Activated CD4-positive, alpha-beta T cell treated with anti-CD3 and anti-CD28 coated beads, Interleukin-2, amount 10 ng/mL, durations not matched to agents 24 days and 14 days (primary cell): Measurements from ENCODE around the gene SOCS3. TPM values are rescaled to one million over a fixed set of nuclear protein-coding genes. Genes with fewer than 3 reads are reported as not detected.

Experiments used
- DNase-seq: peaks from one replicate; pipeline ENCODE4 v3.0.0; 2022
- H3K27ac Mint-ChIP-seq: one replicate; pipeline ENCODE4 v1.8.0; 2022; ENCODE audit warnings: mild to moderate bottlenecking, mixed read lengths
- H3K27me3 Mint-ChIP-seq: one replicate; pipeline ENCODE4 v1.8.0; 2022; ENCODE audit warnings: mixed read lengths
- H3K36me3 Mint-ChIP-seq: one replicate; pipeline ENCODE4 v1.8.0; 2022; ENCODE audit warnings: low read depth, mild to moderate bottlenecking, mixed read lengths
- H3K4me1 Mint-ChIP-seq: one replicate; pipeline ENCODE4 v1.8.0; 2021; ENCODE audit warnings: mixed read lengths
- H3K4me3 Mint-ChIP-seq: one replicate; pipeline ENCODE4 v1.8.0; 2022; ENCODE audit warnings: mild to moderate bottlenecking, moderate library complexity, mixed read lengths
- H3K9me3 Mint-ChIP-seq: one replicate; pipeline ENCODE4 v1.8.0; 2021; ENCODE audit warnings: mixed read lengths
- intact Hi-C: fragments of 100-400 bp; cut with micrococcal nuclease; formaldehyde crosslinking; loops from one replicate; pipeline ENCODE4 v1.15.1; 2023
- total RNA-seq: library from RNA; stranded (reverse); gene quantifications from 2 replicates; pipeline ENCODE4 v1.2.3, GENCODE V29; 2022

Gene SOCS3
- total RNA-seq, 1 donor from 2014 or later = 81.5 TPM

DNA sequence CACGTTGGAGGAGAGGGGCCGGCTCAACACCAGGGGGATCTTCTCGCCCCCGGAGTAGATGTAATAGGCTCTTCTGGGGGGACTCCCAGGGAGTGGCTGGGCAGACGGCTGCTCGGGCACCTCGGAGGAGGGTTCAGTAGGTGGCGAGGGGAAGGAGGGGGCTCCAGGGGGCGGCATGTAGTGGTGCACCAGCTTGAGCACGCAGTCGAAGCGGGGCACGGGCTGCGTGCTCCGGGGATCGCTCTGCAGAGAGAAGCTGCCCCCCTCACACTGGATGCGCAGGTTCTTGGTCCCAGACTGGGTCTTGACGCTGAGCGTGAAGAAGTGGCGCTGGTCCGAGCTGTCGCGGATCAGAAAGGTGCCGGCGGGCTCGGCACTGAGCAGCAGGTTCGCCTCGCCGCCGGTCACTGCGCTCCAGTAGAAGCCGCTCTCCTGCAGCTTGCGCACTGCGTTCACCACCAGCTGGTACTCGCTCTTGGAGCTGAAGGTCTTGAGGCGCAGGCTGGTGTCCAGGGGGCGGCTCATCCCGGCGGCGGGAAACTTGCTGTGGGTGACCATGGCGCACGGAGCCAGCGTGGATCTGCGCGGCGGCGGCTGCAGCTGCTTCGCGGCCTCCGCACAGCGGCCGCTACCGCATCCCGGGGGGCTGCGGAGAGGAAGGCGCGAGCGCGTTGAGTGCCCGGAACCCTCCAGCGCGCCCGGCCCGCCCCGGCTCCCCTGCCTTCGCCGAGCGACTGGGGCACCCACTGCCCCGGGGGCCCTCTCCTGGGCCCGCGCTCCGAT is 1.1 kb downstream of the SOCS3 start:
- H3K4me3 Mint-ChIP-seq = peak overlapping the region; percentile 92
- H3K36me3 Mint-ChIP-seq = peaks cover 48% of the 10 kb centered on the region
- H3K27ac Mint-ChIP-seq = peak overlapping the region; percentile 89
- intact Hi-C loops = loop anchor here (5.0 kb wide), 3 partner anchors 231 to 896 kb away; partner anchors contain the start of gene TMC6
- DNase-seq = peak; percentile 86
- H3K27me3 Mint-ChIP-seq = no peaks in the 10 kb centered on the region
- H3K9me3 Mint-ChIP-seq = no peaks in the 10 kb centered on the region
- peaks cover 44% of the 10 kb centered on the region for H3K4me1 Mint-ChIP-seq

GRCh38 chr17:78357672-78358537 is 2.0 kb downstream of the SOCS3 start:
- peak; percentile 80 for DNase-seq
- peaks cover 49% of the 10 kb centered on the region for H3K36me3 Mint-ChIP-seq
- peaks cover 49% of the 10 kb centered on the region for H3K4me1 Mint-ChIP-seq

GRCh38 chr17:78357177-78357586 is 2.7 kb downstream of the SOCS3 start:
- Mint-ChIP-seq H3K4me1 (peaks cover 47% of the 10 kb centered on the region), H3K27ac (peak overlapping the region; percentile 89), H3K27me3 (no peaks in the 10 kb centered on the region), H3K9me3 (no peaks in the 10 kb centered on the region), H3K36me3 (peaks cover 49% of the 10 kb centered on the region), H3K4me3 (peak overlapping the region; percentile 92)
- DNase-seq = peak; percentile 82
- intact Hi-C loops = loop anchor here (5.0 kb wide), 3 partner anchors 230 to 895 kb away; partner anchors contain the start of gene TMC6

More at GRCh38 chr17:78357672-78358537, 2.0 kb downstream of the SOCS3 start:
- intact Hi-C loops = loop anchor here (5.0 kb wide), 3 partner anchors 231 to 896 kb away; partner anchors contain the start of gene TMC6
- H3K27me3 Mint-ChIP-seq = no peaks in the 10 kb centered on the region
- no peaks in the 10 kb centered on the region for H3K9me3 Mint-ChIP-seq
- H3K27ac Mint-ChIP-seq = peak overlapping the region; percentile 89
- H3K4me3 Mint-ChIP-seq = peak overlapping the region; percentile 92

GRCh38 chr17:78356101-78356713 is 3.7 kb downstream of the SOCS3 start:
- peak overlapping the region; percentile 95 for H3K27ac Mint-ChIP-seq
- H3K36me3 Mint-ChIP-seq = peaks cover 49% of the 10 kb centered on the region
- DNase-seq = peak; percentile 97
- peaks cover 51% of the 10 kb centered on the region for H3K4me1 Mint-ChIP-seq
- peak overlapping the region; percentile 92 for H3K4me3 Mint-ChIP-seq
- no peaks in the 10 kb centered on the region for H3K9me3 Mint-ChIP-seq
- intact Hi-C loops = loop anchor here (1.0 to 5.0 kb wide), 4 partner anchors 41 to 894 kb away; partner anchors contain the start of gene TMC6
- H3K27me3 Mint-ChIP-seq = no peaks in the 10 kb centered on the region

DNA sequence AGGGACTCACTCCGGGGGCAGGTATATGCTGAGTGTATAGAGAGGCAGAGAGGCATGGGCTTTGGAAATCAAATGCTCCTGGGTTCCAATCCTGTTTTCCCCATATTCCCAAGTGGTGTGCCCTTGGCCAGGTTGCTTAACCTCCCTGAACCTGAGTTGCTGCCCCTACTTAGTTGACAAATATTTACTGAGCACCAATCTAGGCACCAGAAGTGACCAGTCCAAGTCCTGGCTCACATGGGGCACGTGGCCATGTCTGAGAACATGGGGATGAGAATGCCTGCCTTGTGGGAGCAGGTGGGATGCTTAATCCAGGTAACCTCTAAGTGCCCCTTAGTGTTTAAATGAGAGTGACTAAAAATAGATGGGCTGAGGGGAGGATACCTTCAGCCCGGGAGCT is 4.2 kb downstream of the SOCS3 start:
- H3K36me3 Mint-ChIP-seq = peaks cover 49% of the 10 kb centered on the region
- peak overlapping the region; percentile 95 for H3K27ac Mint-ChIP-seq
- H3K4me1 Mint-ChIP-seq = peaks cover 48% of the 10 kb centered on the region
- DNase-seq = no peak
- H3K27me3 Mint-ChIP-seq = no peaks in the 10 kb centered on the region
- intact Hi-C loops = loop anchor here (1.0 to 5.0 kb wide), 5 partner anchors 12 to 893 kb away; partner anchors contain the start of gene TMC6
- H3K4me3 Mint-ChIP-seq = peak overlapping the region; percentile 92
- H3K9me3 Mint-ChIP-seq = no peaks in the 10 kb centered on the region

DNA sequence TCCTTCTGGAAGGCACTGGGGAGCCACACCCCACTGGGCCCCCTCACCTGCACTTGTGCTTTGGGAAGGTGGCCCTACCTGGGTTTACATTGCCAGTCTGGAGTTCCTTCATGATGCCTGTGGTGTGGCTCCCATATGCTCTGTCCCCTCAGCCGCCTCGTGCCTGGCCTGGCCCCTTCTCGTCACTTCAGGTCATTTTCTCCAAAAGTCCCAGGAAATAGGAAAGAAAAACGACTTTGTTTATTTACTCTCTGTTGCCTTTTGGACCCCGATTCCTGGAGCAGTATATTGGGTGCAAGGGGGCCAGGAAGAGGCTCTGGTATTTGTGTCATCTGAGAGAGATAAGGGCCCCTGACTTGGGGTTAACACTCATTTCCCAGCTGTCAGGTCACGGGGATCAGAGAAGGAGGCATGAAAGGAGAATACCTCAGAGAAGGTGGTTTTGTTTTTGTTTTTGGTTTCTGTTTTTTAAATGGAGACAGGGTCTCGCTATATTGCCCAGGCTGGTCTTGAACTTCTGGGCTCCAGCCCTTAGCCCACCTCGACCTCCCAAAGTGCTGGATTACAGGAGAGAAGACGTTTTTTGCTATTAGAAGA is 4.7 kb downstream of the SOCS3 start:
- Mint-ChIP-seq H3K27me3 (no peaks in the 10 kb centered on the region), H3K4me1 (peaks cover 53% of the 10 kb centered on the region), H3K27ac (peak overlapping the region; percentile 95), H3K9me3 (no peaks in the 10 kb centered on the region), H3K36me3 (peaks cover 49% of the 10 kb centered on the region), H3K4me3 (peak overlapping the region; percentile 92)
- intact Hi-C loops = loop anchor here (1.0 to 5.0 kb wide), 4 partner anchors 12 to 893 kb away; partner anchors contain the start of gene TMC6
- DNase-seq = peak; percentile 88

GRCh38 chr17:78353834-78354233 is 6.0 kb downstream of the SOCS3 start:
- Mint-ChIP-seq H3K27ac (peak overlapping the region; percentile 75), H3K27me3 (no peaks in the 10 kb centered on the region), H3K9me3 (no peaks in the 10 kb centered on the region), H3K36me3 (peaks cover 46% of the 10 kb centered on the region), H3K4me3 (peak overlapping the region; percentile 70), H3K4me1 (peaks cover 58% of the 10 kb centered on the region)
- DNase-seq = no peak
- intact Hi-C loops = no loop called here

- peak overlapping the region; percentile 41 for H3K27ac Mint-ChIP-seq
- no peak for DNase-seq
- H3K36me3 Mint-ChIP-seq = peaks cover 24% of the 10 kb centered on the region
- no peaks in the 10 kb centered on the region for H3K27me3 Mint-ChIP-seq
- H3K4me3 Mint-ChIP-seq = no peak overlapping the region
- no peaks in the 10 kb centered on the region for H3K9me3 Mint-ChIP-seq
- intact Hi-C loops = no loop called here
- H3K4me1 Mint-ChIP-seq = peaks cover 66% of the 10 kb centered on the region
Observed at GRCh38 chr17:78351449-78352006, 8.3 kb downstream of the SOCS3 start.

- H3K27me3 Mint-ChIP-seq = no peaks in the 10 kb centered on the region
- peaks cover 62% of the 10 kb centered on the region for H3K4me1 Mint-ChIP-seq
- H3K4me3 Mint-ChIP-seq = no peak overlapping the region
Observed at GRCh38 chr17:78349891-78350642, 9.8 kb downstream of the SOCS3 start.

DNA sequence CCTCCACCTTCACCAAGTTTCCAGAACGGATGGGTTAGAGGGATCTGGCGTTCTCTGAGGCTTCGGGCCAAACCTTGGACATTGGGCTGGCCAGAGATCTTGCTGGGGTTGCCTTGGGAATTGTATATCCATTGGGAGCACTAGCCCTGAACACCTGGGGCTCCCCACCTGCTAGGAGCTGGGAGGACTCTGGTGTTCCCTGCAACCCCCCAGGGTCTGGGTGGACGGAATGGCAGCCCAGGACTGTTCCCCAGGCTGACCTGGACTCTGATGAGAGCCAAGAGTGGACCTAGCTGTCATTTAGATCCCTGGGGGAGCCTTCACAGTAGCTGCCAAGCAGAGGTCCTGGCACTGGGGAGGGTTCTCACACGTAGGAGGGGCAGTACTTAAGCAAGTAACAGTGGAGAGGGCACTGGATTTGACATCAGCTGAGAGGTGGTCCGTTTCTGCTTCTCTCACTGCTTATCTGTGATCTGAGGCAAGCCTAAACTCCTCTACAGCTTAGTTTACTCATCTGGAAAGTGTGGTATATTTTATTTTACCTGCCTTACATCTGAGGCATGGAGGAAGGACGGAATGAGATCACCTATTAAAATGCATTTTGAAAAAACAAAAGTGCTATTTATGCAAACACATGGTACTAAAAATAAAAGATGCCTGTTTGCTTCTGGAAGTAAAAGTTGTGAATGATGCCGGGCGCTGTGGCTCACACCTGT is 11.7 kb downstream of the SOCS3 start:
- Mint-ChIP-seq H3K4me1 (peaks cover 62% of the 10 kb centered on the region), H3K27me3 (no peaks in the 10 kb centered on the region), H3K27ac (no peak overlapping the region), H3K4me3 (no peak overlapping the region), H3K9me3 (no peaks in the 10 kb centered on the region), H3K36me3 (no peaks in the 10 kb centered on the region)
- DNase-seq = no peak
- intact Hi-C loops = no loop called here

More at GRCh38 chr17:78349891-78350642, 9.8 kb downstream of the SOCS3 start:
- intact Hi-C loops = no loop called here
- Mint-ChIP-seq H3K27ac (no peak overlapping the region), H3K36me3 (peaks cover 10% of the 10 kb centered on the region), H3K9me3 (no peaks in the 10 kb centered on the region)
- no peak for DNase-seq

DNA sequence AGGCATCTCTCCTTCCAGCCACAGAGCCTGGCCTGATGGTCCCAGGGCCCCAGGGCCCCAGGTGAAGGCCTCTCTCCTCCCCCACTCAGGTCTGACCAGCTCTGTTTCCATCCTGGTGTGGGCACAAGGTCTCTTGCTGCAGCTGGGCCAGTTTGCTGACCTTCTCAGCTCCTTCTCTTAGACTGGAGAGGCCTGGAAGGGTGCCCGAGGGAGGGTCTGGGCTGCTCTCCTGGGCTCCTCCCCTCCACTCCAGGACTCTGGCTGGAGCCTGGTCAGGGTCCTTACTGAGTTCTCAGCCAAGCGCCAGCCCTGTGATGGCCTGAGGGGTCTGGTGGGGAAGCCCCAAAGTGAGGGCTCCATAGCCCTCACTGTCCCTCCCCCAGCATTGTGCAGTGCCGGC is 12.4 kb downstream of the SOCS3 start:
- H3K4me1 Mint-ChIP-seq = peaks cover 67% of the 10 kb centered on the region
- H3K36me3 Mint-ChIP-seq = no peaks in the 10 kb centered on the region
- no peaks in the 10 kb centered on the region for H3K9me3 Mint-ChIP-seq
- H3K27ac Mint-ChIP-seq = no peak overlapping the region
- intact Hi-C loops = no loop called here
- H3K4me3 Mint-ChIP-seq = no peak overlapping the region
- no peak for DNase-seq
- no peaks in the 10 kb centered on the region for H3K27me3 Mint-ChIP-seq
